Adrenal gland (tissue), 5 donors: ENCODE measurements around the gene CACNA1D.

Experiments
- POLR2A ChIP-seq, 2 donors: fragments of 450-650 bp; IDR thresholded peaks; one replicate each; pipeline ENCODE4 v1.6.1; 2017; ENCODE audit warnings: antibody characterized with exemption in 2 of 2, mild to moderate bottlenecking in 2 of 2, moderate library complexity in 1 of 2
- TF ChIP-seq, protein P1 (sequence below), 6 experiments: fragments of 450-650 bp in 4 of 6; fragments of 200-600 bp in 2 of 6; sonication (generic) in 1 of 6; IDR thresholded peaks; 1 replicate in 5 of 6; 2 replicates in 1 of 6; pipeline versions ENCODE4 v1.5.1 to v1.8.0; 2016 to 2021; ENCODE audit warnings: antibody characterized with exemption in 6 of 6, mild to moderate bottlenecking in 2 of 6, moderate library complexity in 1 of 6
- donor health status: DM: no; HTN: no; CAD: no.

GRCh38 chr3:53513556-53514190, 19.3 kb downstream of the CACNA1D start:
- TF ChIP-seq, protein P1, sequence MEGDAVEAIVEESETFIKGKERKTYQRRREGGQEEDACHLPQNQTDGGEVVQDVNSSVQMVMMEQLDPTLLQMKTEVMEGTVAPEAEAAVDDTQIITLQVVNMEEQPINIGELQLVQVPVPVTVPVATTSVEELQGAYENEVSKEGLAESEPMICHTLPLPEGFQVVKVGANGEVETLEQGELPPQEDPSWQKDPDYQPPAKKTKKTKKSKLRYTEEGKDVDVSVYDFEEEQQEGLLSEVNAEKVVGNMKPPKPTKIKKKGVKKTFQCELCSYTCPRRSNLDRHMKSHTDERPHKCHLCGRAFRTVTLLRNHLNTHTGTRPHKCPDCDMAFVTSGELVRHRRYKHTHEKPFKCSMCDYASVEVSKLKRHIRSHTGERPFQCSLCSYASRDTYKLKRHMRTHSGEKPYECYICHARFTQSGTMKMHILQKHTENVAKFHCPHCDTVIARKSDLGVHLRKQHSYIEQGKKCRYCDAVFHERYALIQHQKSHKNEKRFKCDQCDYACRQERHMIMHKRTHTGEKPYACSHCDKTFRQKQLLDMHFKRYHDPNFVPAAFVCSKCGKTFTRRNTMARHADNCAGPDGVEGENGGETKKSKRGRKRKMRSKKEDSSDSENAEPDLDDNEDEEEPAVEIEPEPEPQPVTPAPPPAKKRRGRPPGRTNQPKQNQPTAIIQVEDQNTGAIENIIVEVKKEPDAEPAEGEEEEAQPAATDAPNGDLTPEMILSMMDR (IDR thresholded peaks at IDR 0.05), result no peak
- no peak for TF ChIP-seq POLR2A (IDR thresholded peaks at IDR 0.05)
